ENCODE results near the gene RBM20. TPM values are rescaled to one million over a fixed set of nuclear protein-coding genes. Genes with fewer than 3 reads are reported as not detected.

RBM20 gene
- total RNA-seq, 1 donor from 2014 or later: 101 TPM

DNA sequence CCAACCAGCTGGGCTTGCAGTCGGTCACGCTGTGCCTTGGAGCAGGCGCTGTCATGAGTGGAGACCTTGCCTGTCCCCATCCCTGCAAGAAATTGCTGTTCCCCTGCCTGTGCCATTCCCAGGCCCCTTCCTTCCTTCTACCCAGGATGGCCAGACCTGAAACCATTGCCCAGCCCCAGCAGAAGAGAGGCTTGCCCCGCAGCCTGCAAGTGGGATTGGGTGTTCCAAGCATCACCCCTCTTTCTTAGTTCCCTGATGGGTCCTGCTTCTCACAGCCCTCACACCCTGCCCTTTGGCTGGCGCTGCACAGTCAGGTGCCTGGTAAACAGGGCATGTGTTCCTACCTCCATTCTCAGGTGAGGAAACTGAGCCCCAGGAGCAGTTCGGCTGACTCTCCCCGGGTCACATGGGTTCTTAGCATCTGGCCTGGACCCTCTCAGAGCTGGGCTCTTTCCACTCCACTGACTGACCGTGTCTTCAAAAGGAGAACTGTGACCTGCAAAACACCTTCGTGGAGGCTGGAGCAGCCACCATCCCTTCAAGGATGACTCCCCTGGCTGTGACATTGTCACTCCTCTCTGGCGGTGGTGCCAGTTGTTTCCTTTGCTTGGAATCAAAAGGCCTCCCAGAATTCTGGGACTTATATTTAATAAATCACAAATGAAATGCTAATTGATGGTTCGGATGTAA, 185.7 kb downstream of the RBM20 start:
- no peak for DNase-seq
- intact Hi-C loops (cut with micrococcal nuclease): no loop called here
- H3K4me3 ChIP-seq: no peak overlapping the region
- peaks cover 87% of the 10 kb centered on the region for H3K4me1 ChIP-seq
- TF ChIP-seq, protein P1, sequence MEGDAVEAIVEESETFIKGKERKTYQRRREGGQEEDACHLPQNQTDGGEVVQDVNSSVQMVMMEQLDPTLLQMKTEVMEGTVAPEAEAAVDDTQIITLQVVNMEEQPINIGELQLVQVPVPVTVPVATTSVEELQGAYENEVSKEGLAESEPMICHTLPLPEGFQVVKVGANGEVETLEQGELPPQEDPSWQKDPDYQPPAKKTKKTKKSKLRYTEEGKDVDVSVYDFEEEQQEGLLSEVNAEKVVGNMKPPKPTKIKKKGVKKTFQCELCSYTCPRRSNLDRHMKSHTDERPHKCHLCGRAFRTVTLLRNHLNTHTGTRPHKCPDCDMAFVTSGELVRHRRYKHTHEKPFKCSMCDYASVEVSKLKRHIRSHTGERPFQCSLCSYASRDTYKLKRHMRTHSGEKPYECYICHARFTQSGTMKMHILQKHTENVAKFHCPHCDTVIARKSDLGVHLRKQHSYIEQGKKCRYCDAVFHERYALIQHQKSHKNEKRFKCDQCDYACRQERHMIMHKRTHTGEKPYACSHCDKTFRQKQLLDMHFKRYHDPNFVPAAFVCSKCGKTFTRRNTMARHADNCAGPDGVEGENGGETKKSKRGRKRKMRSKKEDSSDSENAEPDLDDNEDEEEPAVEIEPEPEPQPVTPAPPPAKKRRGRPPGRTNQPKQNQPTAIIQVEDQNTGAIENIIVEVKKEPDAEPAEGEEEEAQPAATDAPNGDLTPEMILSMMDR (IDR thresholded peaks at IDR 0.05; ENCODE audit: borderline replicate concordance): no peak
- peaks cover 20% of the 10 kb centered on the region for H3K36me3 ChIP-seq
- no peaks in the 10 kb centered on the region for H3K27me3 ChIP-seq (ENCODE audit: low read depth)
- no peaks in the 10 kb centered on the region for H3K9me3 ChIP-seq (replicated peaks)
- peak overlapping the region; percentile 43 for H3K27ac ChIP-seq (replicated peaks)

- Histone ChIP-seq H3K9me3 (replicated peaks) (no peaks in the 10 kb centered on the region), H3K27me3 (ENCODE audit: low read depth) (no peaks in the 10 kb centered on the region), H3K27ac (replicated peaks) (peak overlapping the region; percentile 75), H3K4me1 (peaks cover 88% of the 10 kb centered on the region), H3K4me3 (no peak overlapping the region), H3K36me3 (peaks cover 23% of the 10 kb centered on the region)
- DNase-seq: no peak
- intact Hi-C loops (cut with micrococcal nuclease): no loop called here
- TF ChIP-seq, protein P1 (IDR thresholded peaks at IDR 0.05; ENCODE audit: borderline replicate concordance): no peak
Measured at GRCh38 chr10:110833234-110833940, 189.3 kb downstream of the RBM20 start.

- H3K27me3 ChIP-seq (ENCODE audit: low read depth): no peaks in the 10 kb centered on the region
- no peaks in the 10 kb centered on the region for H3K9me3 ChIP-seq (replicated peaks)
- DNase-seq: no peak
- intact Hi-C loops (cut with micrococcal nuclease): no loop called here
- TF ChIP-seq, protein P1 (IDR thresholded peaks at IDR 0.05; ENCODE audit: borderline replicate concordance): no peak
- H3K4me3 ChIP-seq: no peak overlapping the region
- H3K4me1 ChIP-seq: peaks cover 84% of the 10 kb centered on the region
- peak overlapping the region; percentile 75 for H3K27ac ChIP-seq (replicated peaks)
- H3K36me3 ChIP-seq: peaks cover 23% of the 10 kb centered on the region
Measured at GRCh38 chr10:110833941-110834628, 189.9 kb downstream of the RBM20 start.

- Histone ChIP-seq H3K27ac (replicated peaks) (peak overlapping the region; percentile 75), H3K36me3 (peaks cover 23% of the 10 kb centered on the region), H3K9me3 (replicated peaks) (no peaks in the 10 kb centered on the region), H3K4me3 (no peak overlapping the region), H3K4me1 (peaks cover 84% of the 10 kb centered on the region), H3K27me3 (ENCODE audit: low read depth) (no peaks in the 10 kb centered on the region)
- TF ChIP-seq, protein P1 (IDR thresholded peaks at IDR 0.05; ENCODE audit: borderline replicate concordance): no peak
- DNase-seq: no peak
- intact Hi-C loops (cut with micrococcal nuclease): no loop called here
Measured at GRCh38 chr10:110834629-110835301, 190.6 kb downstream of the RBM20 start.

DNA sequence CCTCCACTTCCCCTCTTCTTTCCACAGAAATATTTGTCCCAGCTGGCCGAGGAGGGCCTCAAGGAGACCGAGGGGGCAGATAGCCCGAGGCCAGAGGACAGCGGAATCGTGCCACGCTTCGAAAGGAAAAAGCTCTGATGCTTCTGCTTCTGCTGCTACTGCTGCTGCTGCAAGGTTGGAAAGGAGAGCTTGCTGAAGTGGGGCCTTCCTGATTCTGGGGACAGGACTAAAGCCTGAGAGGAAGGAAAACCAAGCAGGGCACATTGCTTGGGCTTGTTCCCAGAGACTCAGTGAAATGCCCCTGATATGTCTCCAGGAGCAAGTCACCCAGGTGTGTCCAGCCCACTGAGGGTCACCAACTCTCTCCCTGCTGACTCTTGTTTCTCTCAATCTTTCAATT, 191.7 kb downstream of the RBM20 start:
- Histone ChIP-seq H3K4me1 (peaks cover 87% of the 10 kb centered on the region), H3K9me3 (replicated peaks) (no peaks in the 10 kb centered on the region), H3K27ac (replicated peaks) (peak overlapping the region; percentile 75), H3K27me3 (ENCODE audit: low read depth) (no peaks in the 10 kb centered on the region), H3K36me3 (peaks cover 18% of the 10 kb centered on the region), H3K4me3 (no peak overlapping the region)
- TF ChIP-seq, protein P1 (IDR thresholded peaks at IDR 0.05; ENCODE audit: borderline replicate concordance): no peak
- intact Hi-C loops (cut with micrococcal nuclease): no loop called here
- DNase-seq: no peak

Data from left ventricle myocardium inferior (tissue), 1 donor.